ENCODE results near the gene DNAH14. TPM values are rescaled to one million over a fixed set of nuclear protein-coding genes. Genes with fewer than 3 reads are reported as not detected.

The DNAH14 gene
- total RNA-seq, 4 donors from 2014 or later, result 9.5 to 32.4 (median 14.8) TPM

DNA sequence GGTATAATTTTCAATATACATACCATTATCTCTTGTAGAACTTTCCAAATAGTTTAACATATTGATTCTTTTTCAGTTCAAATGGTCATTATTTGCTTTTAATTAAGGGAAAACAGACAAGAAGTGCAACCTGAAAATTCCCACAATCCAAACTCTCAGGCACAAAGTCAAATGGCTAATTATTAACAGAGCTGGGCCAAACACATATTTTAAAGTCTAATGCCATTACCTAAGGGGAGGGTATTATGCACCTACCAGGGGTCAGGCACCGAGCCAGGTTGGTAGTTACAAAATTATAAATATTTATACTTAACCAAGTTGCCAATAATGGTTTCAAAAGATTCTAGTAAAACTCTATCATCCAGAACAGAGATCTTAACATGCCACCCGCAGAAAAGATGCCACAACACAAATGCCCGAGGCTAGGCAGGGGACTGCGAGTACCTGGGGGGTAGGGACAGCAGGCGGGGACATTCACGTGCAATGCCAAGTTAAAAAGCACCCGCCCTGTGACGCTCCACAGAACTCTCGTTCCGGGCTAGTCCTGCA lies 483.4 kb downstream of the DNAH14 start:
- H3K9me3 ChIP-seq, result no peaks in the 10 kb centered on the region
- no peak for ATAC-seq
- H3K27me3 ChIP-seq, result no peaks in the 10 kb centered on the region
- WGBS, 2 donors (ENCODE audit: low coverage in 1 of 2), result 60 to 73% methylated on average over 3 to 9 of the region's 10 CpGs
- H3K4me1 ChIP-seq, result peaks cover 0 to 54% (median 8%) of the 10 kb centered on the region in 3 donors
- H3K27ac ChIP-seq, result peak overlapping the region in 1 of 4 donors; percentile 15
- H3K4me3 ChIP-seq, result no peak overlapping the region
- TF ChIP-seq POLR2AphosphoS5 (IDR thresholded peaks at IDR 0.05) (no peak), POLR2A (IDR thresholded peaks at IDR 0.05) (no peak), EP300 (IDR thresholded peaks at IDR 0.05) (no peak)
- TF ChIP-seq, protein P1, sequence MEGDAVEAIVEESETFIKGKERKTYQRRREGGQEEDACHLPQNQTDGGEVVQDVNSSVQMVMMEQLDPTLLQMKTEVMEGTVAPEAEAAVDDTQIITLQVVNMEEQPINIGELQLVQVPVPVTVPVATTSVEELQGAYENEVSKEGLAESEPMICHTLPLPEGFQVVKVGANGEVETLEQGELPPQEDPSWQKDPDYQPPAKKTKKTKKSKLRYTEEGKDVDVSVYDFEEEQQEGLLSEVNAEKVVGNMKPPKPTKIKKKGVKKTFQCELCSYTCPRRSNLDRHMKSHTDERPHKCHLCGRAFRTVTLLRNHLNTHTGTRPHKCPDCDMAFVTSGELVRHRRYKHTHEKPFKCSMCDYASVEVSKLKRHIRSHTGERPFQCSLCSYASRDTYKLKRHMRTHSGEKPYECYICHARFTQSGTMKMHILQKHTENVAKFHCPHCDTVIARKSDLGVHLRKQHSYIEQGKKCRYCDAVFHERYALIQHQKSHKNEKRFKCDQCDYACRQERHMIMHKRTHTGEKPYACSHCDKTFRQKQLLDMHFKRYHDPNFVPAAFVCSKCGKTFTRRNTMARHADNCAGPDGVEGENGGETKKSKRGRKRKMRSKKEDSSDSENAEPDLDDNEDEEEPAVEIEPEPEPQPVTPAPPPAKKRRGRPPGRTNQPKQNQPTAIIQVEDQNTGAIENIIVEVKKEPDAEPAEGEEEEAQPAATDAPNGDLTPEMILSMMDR (IDR thresholded peaks at IDR 0.05), result no peak
- H3K36me3 ChIP-seq, result peaks cover 15 to 95% of the 10 kb centered on the region in 2 donors

DNA sequence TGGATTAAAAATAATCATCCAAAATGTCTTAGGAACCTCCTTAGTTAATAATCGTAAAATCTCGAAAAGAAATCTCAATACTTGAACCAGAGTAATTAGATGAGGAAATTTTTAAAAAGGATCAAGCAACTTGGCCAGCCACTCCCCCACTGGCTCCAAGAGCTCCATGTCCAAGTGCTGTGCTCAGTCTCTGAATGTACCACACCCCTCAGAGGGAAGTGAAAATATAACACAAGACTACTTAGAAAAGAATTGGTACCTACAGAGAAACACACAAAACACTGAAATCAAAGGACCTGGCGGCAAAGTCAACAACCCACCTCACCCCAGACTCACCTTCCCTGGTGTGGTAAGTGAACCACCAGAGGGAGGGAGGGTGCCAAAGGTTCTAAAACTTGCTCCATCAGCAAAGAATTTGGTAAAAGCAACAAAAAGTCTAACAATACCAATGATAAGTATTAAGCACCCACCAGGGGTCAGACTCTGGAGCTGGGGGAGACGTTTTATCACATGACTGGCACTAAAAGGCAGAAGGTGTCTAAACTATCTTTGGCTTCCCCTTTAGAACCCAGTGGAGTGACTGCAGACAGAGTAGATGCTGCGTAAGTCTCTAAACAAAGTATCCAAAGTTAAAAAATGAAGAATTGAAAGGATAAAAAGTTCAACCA lies 484.4 kb downstream of the DNAH14 start:
- no peaks in the 10 kb centered on the region for H3K9me3 ChIP-seq
- TF ChIP-seq, protein P1 (IDR thresholded peaks at IDR 0.05), result no peak
- TF ChIP-seq POLR2A (IDR thresholded peaks at IDR 0.05) (no peak), POLR2AphosphoS5 (IDR thresholded peaks at IDR 0.05) (no peak), EP300 (IDR thresholded peaks at IDR 0.05) (no peak)
- no peak overlapping the region for H3K4me3 ChIP-seq
- no peak for ATAC-seq
- 60 to 73% methylated on average over 4 of the region's 5 CpGs for WGBS, 2 donors (ENCODE audit: low coverage in 1 of 2)
- no peaks in the 10 kb centered on the region for H3K27me3 ChIP-seq
- H3K27ac ChIP-seq, result peak overlapping the region in 2 of 4 donors; percentile 9 to 15
- peaks cover 18 to 95% of the 10 kb centered on the region in 2 donors for H3K36me3 ChIP-seq
- H3K4me1 ChIP-seq, result peaks cover 0 to 57% (median 8%) of the 10 kb centered on the region in 3 donors

DNA sequence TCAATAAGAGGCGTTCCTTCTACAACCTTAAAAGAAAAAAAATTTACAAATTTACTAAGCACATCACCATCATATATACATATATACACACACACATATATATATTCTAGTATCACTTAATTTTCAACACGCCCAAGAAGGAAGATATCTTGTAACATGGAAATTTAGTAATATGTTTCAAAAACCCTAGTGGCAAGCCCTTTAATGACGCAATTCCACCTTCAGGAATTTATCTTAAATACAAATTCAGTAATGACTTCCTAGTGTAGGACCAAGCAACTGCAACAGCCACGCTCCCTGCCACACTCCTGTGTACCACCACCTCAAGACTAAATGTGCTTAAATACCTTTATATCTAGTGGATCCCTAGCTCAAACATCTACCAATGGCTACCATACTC lies 485.8 kb downstream of the DNAH14 start:
- no peak overlapping the region for H3K4me3 ChIP-seq
- no peak for ATAC-seq
- TF ChIP-seq, protein P1 (IDR thresholded peaks at IDR 0.05), result no peak
- no peak for TF ChIP-seq EP300 (IDR thresholded peaks at IDR 0.05)
- TF ChIP-seq POLR2AphosphoS5 (IDR thresholded peaks at IDR 0.05), result no peak
- TF ChIP-seq POLR2A (IDR thresholded peaks at IDR 0.05), result no peak
- 87 to 95% methylated on average over 4 of the region's 4 CpGs for WGBS, 2 donors (ENCODE audit: low coverage in 1 of 2)
- no peaks in the 10 kb centered on the region for H3K27me3 ChIP-seq
- H3K4me1 ChIP-seq, result peaks cover 0 to 46% (median 8%) of the 10 kb centered on the region in 3 donors
- peaks cover 19 to 95% of the 10 kb centered on the region in 2 donors for H3K36me3 ChIP-seq
- no peaks in the 10 kb centered on the region for H3K9me3 ChIP-seq
- H3K27ac ChIP-seq, result no peak overlapping the region

DNA sequence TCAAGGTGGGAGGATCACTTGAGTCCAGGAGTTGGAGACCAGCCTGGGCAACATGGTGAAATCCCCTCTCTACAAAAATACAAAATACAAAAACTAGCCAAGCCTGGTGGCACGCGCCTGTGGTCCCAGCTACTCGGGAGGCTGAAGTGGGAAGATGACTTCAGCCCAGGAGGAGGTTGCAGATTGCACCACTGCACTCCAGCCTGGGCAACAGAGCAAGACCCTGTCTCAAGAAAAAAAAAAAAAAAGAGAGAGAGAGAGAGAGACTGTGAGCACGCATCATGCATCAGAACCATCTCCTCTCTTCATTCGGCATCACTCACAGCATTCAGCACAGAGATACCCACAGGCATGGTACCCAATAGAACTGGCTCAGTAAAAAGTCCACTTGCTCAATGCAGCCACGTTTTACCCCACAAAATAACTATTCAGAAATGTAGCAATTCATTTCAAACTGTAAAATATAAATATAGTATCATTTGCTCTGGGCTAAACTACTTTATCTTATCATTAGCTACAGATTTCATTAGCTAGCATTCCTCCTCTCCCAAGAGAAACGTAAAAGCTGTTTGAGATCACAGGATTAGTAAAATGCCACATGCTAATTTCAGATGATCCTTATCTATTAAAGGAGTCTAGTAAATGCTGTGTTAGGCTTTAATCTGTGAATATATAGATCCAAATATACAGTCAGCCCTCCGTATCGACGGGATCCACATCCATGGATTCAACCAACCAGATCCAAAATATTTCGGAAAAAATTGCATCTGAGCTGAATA lies 486.7 kb downstream of the DNAH14 start:
- H3K27me3 ChIP-seq, result no peaks in the 10 kb centered on the region
- no peaks in the 10 kb centered on the region for H3K9me3 ChIP-seq
- peaks cover 18 to 93% of the 10 kb centered on the region in 2 donors for H3K36me3 ChIP-seq
- TF ChIP-seq EP300 (IDR thresholded peaks at IDR 0.05) (no peak), POLR2AphosphoS5 (IDR thresholded peaks at IDR 0.05) (no peak), POLR2A (IDR thresholded peaks at IDR 0.05) (no peak)
- TF ChIP-seq, protein P1 (IDR thresholded peaks at IDR 0.05), result no peak
- 83 to 86% methylated on average over 7 to 11 of the region's 11 CpGs for WGBS, 2 donors (ENCODE audit: low coverage in 1 of 2)
- no peak for ATAC-seq
- H3K4me1 ChIP-seq, result peaks cover 0 to 54% (median 8%) of the 10 kb centered on the region in 3 donors
- H3K4me3 ChIP-seq, result no peak overlapping the region
- H3K27ac ChIP-seq, result no peak overlapping the region
